Stimulated activated CD4-positive, alpha-beta T cell treated with anti-CD3 and anti-CD28 coated beads, TNF-alpha, amount 100 ng/mL, for 24 hours (primary cell): ENCODE results near the gene DPEP3.

Experiments used
- DNase-seq, 3 experiments: peaks; one replicate each; pipeline ENCODE4 v3.0.0-alpha.2; 2020; ENCODE audit warnings: low read depth in 3 of 3

Gene DPEP3

DNA sequence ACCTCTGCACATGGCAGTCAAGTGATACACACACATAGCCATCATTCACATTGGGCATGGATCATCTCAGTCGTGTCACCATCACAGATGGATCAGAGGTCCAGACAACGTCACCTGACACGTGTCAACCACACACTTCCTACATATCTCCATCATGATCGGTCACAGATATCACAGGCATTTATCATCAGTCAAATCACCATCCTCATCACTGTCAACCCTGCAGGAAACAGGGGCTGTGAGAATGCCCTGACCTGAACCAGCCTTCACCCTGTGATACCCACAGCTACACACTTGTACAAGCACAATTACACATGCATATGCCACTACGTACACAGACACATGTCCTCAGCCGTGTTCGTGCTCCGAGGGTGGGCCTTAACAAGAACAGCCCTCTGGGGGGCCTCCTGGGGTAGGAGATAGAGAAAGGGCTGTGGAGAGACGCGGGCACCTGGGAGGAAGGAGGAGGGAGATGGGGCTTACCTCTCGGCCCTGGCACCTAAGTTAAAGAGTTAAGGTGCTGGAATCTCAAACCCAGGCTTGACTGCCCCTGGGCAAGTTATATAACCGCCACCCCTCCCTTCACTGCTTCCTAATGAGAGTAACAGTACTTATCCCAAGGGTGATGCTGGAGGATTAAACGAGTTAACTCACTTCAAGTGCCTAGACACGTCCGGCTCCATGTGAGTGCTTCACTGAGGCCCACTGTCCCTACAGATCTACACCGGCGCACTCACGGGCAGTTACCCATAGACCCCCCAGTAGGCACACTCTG, 12.9 kb downstream of the DPEP3 start:
- DNase-seq = no peak

DNA sequence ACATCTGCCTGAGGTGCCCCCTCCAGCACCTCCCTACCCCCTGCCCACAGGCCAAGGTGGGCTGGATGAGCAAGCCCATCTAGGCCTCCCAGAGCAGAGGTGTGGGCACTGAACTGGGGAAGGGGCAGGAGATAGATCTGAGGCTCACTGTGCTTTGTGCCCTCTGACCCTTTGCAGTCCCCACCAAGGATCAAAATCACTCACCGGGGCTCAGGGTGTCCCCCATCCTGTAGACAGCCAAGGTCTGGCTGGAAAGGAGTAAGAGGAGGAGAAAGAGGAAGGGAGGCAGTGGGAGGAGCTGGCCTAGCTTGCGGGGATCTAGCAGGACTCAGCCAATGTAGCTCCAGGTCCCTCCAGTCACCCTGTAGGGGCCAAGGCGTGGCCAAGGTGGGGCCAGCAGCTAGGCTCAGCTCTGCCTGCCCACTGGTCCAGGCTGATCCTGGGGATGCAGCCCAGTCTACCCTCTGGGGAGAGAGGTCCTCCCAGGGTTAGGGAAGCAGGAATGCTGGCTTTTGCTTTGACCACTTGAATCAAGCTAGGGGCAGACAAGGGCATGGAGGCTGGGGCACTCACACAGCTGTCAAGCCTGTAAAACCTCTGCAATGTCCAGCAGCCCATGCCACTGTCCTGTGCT, 13.6 kb downstream of the DPEP3 start:
- DNase-seq = no peak

DNA sequence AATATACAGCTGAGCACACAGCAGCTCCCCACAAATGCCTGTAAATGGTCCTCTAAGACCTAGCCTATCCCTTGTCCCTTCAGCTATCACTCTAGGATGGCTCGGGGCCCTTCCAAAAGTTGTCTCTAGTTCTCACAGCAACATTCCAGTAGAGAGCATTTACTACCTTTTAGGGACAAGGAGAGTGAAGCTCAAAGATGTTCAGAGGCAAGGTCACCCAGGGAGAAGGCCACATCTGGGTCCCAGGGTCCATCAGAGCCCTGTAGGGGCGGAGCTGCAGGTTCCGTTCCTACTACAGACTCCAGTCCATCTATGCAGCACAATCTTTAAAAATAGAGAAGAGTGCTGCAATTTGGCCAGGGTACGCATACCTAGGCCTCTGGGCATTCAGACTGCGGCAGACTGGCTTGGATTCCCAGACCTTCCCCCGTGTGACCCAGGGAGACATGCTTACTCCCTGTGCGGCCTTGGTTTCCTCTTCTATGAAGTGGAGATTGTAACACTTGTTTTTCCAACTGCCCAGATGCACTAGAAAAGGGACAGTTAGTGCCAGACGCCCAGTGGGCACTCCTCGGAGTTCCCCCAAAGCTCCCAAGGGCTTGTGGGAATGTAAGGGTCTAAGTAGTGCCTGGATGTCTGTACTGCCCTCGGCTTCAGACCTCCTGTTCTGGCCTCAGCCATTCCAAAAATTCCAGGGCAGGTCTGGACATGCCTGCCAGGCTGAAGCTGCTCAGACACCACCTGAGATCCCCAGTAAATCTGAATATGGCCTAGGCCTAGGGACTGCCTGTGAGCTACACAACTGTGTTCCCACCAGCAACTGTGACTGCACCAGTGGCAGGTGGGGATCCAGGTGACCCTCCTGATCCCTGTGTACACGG, 14.4 kb downstream of the DPEP3 start:
- DNase-seq = no peak

- no peak for DNase-seq
Observed at GRCh38 chr16:67964477-67965131, 15.7 kb downstream of the DPEP3 start.

- DNase-seq = no peak
Observed at GRCh38 chr16:67963662-67964321, 16.5 kb downstream of the DPEP3 start.

GRCh38 chr16:67963292-67963661, 17.0 kb downstream of the DPEP3 start:
- DNase-seq = no peak

DNA sequence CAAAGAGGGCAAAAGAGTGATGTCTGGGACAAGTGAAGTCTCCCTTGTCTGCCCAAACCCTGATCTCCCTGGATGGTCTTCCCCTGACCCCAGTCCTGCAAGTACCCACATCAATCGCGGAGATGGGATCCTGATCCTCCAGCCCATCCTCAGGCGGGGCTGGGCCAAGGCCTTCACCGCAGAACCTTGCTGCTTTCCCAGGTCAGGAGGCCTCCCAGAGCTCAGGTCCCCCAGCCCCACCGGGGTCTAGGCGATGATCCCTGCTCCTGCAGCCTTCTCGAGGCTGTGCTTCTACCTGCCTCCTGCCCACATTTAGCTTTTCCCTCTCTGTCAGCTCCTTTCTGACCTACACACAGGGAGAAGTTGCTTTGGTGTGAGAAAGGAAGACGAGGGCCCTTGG, 18.2 kb downstream of the DPEP3 start:
- no peak for DNase-seq

DNA sequence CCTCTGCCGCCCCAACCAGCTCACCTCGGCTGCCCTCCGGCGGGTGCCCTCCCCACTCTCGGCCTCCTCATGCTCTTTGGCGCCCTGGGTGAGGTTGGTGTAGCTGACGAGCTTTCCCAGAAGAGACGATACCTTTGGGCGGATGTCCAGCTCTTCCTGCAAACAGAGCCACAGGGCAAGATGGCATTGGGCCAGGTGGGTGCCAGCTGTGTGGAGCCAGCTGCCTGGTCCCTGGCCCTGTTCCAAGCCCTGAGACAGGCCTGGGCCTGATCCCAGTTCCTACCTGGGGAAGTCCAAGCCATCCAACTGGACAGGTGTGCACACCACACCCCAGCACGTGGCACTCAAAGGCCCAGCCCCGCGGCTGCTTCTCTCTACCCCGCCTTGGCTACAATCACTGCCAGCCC, 18.7 kb downstream of the DPEP3 start:
- no peak for DNase-seq

- DNase-seq = no peak
Observed at GRCh38 chr16:67959536-67960329, 20.6 kb downstream of the DPEP3 start.

DNA sequence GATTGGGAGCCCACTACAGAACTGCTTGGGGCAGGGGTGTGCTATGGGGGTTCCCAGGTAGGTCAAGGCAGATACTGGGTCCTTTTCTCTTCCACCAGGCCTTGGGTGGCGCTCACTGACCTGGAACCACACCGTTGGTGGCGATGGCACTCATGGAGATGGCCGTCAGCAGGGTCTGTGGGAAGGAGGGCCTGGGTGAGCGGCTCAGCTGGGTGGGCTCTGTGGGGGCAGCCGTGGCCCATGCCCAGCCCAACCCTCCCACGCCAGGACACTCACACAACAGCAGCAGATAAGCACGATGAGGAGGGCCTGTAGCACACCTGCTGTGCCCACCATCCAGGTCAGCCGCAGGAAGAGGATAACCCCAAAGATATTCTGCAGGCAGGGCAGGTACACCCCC, 22.7 kb downstream of the DPEP3 start:
- no peak for DNase-seq

GRCh38 chr16:67954421-67955196, 25.7 kb downstream of the DPEP3 start:
- DNase-seq = no peak

GRCh38 chr16:67953641-67954375, 26.5 kb downstream of the DPEP3 start:
- DNase-seq = no peak

DNA sequence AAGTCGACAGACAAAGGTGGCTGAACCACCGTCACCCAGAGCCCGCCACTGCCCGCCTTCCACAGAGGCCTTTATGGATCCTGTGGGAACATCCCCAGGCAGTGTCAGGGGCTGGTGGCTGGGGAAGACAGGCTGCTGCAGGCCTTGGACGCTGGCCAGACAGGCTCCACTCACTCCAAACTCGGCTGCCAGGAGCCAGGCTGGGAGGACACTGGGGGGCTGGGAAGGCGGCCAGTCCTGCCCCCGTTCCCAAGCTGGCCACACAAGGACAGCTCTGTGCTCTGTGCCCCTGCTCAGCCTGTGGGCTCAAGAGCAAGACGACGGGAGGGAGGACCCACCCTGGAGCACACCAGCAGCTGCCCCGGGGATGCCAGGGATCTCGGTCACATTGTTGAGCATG, 28.8 kb downstream of the DPEP3 start:
- DNase-seq = no peak

DNA sequence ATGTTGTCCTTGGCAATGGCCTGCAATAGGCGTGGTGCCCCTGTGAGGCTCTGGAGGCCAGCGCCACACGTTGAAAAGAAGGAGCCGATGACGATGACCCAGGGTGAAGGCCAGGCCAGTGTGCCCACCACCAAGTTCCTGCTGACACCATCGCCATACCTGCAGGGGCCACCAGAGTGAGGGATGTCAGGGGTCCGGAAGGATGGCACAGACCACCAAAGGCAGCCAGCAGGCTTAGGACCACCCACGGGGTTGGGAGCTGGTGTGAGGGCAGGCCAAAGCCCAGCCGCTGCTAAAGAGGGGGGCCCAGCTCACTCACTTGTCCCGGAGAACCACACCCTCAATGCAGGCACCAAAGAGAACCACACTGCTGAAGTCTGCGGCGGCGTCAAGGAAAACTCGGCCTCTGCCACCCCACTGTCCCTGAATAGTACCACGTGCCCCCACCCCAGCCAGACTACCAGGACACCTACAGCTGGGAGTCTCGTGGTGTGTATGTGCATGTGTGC, 29.9 kb downstream of the DPEP3 start:
- DNase-seq = no peak

GRCh38 chr16:67949645-67950044, 30.7 kb downstream of the DPEP3 start:
- DNase-seq = no peak

DNA sequence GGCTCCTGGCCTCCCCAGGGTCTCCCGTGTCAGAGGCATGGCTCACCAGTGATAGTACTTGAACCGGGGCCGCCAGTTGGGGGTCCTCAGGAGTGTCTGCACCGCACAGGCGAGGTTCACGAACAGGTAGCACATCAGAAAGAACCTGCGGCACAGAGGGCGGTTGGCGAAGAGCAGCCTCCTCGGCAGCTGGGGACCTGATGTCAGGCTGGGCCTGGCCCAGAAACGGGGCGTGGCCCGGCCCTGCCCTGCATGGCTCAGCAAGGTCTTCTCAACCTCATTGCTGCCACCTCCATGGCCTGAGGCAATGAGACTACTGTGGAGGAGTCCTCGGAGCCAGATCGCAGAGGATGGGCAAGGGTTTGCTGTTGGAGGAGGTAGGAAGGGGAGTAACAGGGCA, 32.3 kb downstream of the DPEP3 start:
- no peak for DNase-seq

DNA sequence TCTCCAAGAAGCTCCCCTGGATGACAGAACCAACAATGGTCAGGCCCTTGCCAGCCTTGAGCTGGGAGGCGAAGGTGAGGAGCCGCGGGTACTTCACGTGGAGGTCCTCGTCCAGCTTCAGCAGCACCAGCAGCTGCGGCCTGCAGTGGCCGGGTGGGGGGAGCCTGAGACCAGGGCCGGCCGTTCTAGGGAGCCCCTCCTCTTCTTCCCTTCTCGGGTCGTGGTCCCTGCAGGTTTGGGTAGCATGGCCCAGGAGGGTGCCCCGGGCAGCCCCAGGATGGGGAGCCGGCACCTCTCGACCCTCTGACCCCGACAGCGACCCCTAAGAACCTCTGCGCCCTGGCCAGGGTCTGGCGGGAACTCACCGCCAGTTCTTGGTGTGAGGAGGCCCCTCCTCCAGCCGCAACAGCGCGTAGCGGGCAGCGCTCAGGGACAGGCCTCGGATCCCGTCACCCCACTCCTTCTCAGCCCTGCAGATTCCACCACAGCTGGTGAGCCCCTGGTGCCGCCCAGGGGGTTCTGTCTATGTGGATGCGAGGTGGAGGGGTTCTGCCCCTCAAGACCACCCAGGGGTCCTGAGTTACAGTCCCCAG, 33.2 kb downstream of the DPEP3 start:
- no peak for DNase-seq

DNA sequence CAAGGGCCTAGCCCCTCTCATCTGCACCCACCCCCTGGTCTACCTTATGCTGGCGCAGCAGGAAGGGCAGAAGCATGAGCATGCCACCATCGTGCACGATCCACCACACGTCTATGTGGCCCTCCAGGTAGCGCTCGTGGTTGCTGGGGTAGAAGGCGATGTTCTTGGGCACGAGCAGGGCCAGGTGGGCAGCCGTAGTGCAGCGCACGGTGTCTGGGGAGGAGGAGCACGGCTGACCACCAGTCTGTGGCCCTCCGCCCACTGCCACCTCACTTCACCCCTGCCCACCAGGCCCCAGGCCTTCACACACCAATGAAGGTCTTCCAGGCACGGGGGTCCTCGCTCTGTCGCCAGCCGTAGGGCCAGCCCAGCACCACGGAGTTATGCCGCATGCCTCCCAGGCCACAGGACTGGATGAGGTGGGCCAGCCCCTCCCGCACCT, 34.1 kb downstream of the DPEP3 start:
- no peak for DNase-seq
